Ishikawa (cell line): Measurements from ENCODE around the gene CSPG4.

ENCODE experiments used
- CEBPB ChIP-seq: IDR thresholded peaks from 2 replicates; pipeline ENCODE4 v1.6.1; 2012
- CREB1 ChIP-seq: IDR thresholded peaks from 2 replicates; pipeline ENCODE4 v1.6.1; 2012; ENCODE audit warnings: low read depth
- EP300 ChIP-seq: IDR thresholded peaks from 2 replicates; pipeline ENCODE4 v1.6.1; 2012; ENCODE audit warnings: borderline replicate concordance
- FOXM1 ChIP-seq: IDR thresholded peaks from 2 replicates; pipeline ENCODE4 v1.6.1; 2012; ENCODE audit warnings: low read depth, borderline replicate concordance
- RAD21 ChIP-seq: IDR thresholded peaks from 2 replicates; pipeline ENCODE4 v1.6.1; 2012; ENCODE audit warnings: low read depth
- TAF1 ChIP-seq: IDR thresholded peaks from 2 replicates; pipeline ENCODE4 v1.6.1; 2012; ENCODE audit warnings: low read depth, mild to moderate bottlenecking
- TCF12 ChIP-seq: IDR thresholded peaks from 2 replicates; pipeline ENCODE4 v1.6.1; 2012; ENCODE audit warnings: low read depth
- TEAD4 ChIP-seq: IDR thresholded peaks from 2 replicates; pipeline ENCODE4 v1.6.1; 2012
- YY1 ChIP-seq: IDR thresholded peaks from 2 replicates; pipeline ENCODE4 v1.6.1; 2012; ENCODE audit warnings: low read depth
- ZBTB7A ChIP-seq: IDR thresholded peaks from 2 replicates; pipeline ENCODE4 v1.6.1; 2012; ENCODE audit warnings: low read depth
- TF ChIP-seq, protein P1 (sequence below): IDR thresholded peaks from 2 replicates; pipeline ENCODE4 v1.6.1; 2012
- TF ChIP-seq, protein P2 (sequence below): IDR thresholded peaks from 2 replicates; pipeline ENCODE4 v1.6.1; 2012; ENCODE audit warnings: low read depth, mild to moderate bottlenecking
- TF ChIP-seq, protein P3 (sequence below): IDR thresholded peaks from 2 replicates; pipeline ENCODE4 v1.6.1; 2012

DNA sequence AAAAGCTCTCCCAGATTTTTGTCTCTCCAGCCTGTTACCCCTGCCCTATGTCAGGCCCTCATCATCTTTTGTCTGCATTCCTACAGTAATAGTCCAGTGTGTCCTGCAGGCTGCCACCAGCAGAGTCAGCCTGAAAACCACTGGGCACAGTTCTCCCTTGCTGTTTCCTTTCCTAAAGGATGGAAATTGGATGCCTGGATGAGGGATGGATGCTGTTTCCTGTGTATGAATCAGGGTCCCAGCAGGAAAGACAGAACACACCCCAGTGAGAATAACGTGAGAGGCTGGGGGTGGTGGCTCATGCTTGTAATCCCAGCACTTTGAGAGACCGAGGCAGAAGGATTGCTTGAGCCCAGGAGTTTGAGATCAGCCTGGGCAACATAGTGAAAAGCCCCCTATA is 68.3 kb downstream of the CSPG4 start:
- TF ChIP-seq CREB1 (no peak), YY1 (no peak), TAF1 (no peak), ZBTB7A (no peak), RAD21 (no peak), EP300 (no peak), TCF12 (no peak), CEBPB (no peak), TEAD4 (no peak), FOXM1 (no peak)
- TF ChIP-seq, protein P1, sequence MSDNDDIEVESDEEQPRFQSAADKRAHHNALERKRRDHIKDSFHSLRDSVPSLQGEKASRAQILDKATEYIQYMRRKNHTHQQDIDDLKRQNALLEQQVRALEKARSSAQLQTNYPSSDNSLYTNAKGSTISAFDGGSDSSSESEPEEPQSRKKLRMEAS = no peak
- TF ChIP-seq, protein P2, sequence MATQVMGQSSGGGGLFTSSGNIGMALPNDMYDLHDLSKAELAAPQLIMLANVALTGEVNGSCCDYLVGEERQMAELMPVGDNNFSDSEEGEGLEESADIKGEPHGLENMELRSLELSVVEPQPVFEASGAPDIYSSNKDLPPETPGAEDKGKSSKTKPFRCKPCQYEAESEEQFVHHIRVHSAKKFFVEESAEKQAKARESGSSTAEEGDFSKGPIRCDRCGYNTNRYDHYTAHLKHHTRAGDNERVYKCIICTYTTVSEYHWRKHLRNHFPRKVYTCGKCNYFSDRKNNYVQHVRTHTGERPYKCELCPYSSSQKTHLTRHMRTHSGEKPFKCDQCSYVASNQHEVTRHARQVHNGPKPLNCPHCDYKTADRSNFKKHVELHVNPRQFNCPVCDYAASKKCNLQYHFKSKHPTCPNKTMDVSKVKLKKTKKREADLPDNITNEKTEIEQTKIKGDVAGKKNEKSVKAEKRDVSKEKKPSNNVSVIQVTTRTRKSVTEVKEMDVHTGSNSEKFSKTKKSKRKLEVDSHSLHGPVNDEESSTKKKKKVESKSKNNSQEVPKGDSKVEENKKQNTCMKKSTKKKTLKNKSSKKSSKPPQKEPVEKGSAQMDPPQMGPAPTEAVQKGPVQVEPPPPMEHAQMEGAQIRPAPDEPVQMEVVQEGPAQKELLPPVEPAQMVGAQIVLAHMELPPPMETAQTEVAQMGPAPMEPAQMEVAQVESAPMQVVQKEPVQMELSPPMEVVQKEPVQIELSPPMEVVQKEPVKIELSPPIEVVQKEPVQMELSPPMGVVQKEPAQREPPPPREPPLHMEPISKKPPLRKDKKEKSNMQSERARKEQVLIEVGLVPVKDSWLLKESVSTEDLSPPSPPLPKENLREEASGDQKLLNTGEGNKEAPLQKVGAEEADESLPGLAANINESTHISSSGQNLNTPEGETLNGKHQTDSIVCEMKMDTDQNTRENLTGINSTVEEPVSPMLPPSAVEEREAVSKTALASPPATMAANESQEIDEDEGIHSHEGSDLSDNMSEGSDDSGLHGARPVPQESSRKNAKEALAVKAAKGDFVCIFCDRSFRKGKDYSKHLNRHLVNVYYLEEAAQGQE = no peak
- TF ChIP-seq, protein P3, sequence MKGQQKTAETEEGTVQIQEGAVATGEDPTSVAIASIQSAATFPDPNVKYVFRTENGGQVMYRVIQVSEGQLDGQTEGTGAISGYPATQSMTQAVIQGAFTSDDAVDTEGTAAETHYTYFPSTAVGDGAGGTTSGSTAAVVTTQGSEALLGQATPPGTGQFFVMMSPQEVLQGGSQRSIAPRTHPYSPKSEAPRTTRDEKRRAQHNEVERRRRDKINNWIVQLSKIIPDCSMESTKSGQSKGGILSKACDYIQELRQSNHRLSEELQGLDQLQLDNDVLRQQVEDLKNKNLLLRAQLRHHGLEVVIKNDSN = no peak
